Choroid plexus epithelial cell (primary cell): ENCODE data around the gene ZC3H12C.

Experiments
- DNase-seq: peaks from one replicate; pipeline ENCODE4 v3.0.0-alpha.2; 2010; ENCODE audit warnings: low read depth
- H3K4me3 ChIP-seq: 2 replicates; pipeline ENCODE4 v1.5.1; 2011; ENCODE audit warnings: low read depth, mild to moderate bottlenecking, control low read depth, low read length, moderate library complexity
- CTCF ChIP-seq: conservative IDR thresholded peaks from 2 replicates; pipeline ENCODE4 v1.5.1; 2011; ENCODE audit warnings: low read depth, mild to moderate bottlenecking, control low read depth, inconsistent platforms, low read length, moderate library complexity

ZC3H12C gene

DNA sequence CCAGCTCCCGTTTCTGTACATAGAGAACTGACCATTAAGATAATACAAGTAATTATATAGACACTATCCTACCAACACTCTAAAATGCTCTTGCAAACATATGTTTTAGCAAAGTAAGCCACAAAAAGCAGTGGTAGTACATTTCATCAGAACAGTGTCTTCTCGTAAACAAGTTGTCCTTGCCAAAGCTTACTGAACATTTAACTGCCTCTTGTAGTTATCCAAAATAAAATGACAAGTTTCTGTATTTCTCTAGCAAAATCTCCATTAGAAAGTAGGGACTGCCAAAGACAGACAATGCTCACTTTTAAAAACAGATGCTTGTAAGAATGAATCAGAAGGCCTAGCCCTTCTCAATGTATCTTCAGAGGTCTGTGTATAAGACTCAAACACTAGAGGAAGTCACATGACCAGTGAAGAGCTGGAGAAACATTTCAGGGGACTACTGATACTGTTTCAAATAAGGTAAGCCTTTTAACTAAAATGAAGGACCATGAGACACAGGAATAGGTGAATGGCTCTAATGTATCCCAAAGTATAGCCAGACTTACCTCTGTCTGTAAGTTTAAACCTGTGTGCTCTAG, 7.8 kb upstream of the ZC3H12C start:
- H3K4me3 ChIP-seq, result no peak overlapping the region
- DNase-seq, result peak; percentile 68
- no peak for TF ChIP-seq CTCF

- peak; percentile 91 for DNase-seq
- no peak for TF ChIP-seq CTCF
- H3K4me3 ChIP-seq, result no peak overlapping the region
Measured at GRCh38 chr11:110086892-110087309, 6.3 kb upstream of the ZC3H12C start.

GRCh38 chr11:110087812-110088534, 5.2 kb upstream of the ZC3H12C start:
- TF ChIP-seq CTCF, result no peak
- peak overlapping the region; percentile 31 for H3K4me3 ChIP-seq
- peak; percentile 89 for DNase-seq

DNA sequence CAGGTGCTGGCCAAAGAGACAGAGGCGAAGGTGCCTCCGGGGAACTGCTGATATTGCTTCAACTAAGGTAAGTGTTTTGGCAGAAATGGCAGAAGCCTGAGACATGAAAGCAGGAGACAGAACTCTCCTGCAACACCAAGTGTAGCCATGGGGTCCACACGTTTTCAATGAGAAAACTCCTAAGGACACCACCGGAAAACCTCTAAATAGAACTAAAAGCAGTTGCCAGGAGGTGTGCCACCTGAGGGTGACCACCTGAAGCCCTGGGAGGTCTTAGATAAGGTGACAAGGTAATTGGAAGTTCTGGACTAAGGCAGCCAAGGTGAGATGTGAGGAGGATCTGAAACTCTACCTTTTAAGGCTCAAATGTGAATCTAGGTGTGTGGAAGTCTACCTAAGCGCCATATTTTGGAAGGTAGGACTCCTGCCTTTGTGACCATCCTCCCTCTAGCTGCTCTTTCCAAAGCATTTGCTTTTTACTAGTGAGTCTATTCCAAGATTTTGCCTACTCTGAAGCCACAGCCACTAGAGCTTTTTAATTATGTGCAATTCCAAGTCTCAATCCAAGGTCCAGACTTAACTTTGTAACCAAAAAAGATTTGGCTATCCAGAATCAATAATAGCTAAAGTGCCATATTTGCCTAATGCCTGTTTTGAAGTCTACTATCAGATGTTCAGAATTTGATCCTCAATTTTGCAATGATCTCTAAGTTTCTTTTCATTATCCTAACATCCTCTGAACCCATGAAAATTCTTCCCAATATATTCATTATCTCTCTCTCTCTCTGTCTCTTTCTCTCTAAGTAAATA, 4.5 kb upstream of the ZC3H12C start:
- TF ChIP-seq CTCF, result no peak
- no peak for DNase-seq
- H3K4me3 ChIP-seq, result peak overlapping the region; percentile 31

- no peak for TF ChIP-seq CTCF
Measured at GRCh38 chr11:110089617-110090282, 3.4 kb upstream of the ZC3H12C start.

DNA sequence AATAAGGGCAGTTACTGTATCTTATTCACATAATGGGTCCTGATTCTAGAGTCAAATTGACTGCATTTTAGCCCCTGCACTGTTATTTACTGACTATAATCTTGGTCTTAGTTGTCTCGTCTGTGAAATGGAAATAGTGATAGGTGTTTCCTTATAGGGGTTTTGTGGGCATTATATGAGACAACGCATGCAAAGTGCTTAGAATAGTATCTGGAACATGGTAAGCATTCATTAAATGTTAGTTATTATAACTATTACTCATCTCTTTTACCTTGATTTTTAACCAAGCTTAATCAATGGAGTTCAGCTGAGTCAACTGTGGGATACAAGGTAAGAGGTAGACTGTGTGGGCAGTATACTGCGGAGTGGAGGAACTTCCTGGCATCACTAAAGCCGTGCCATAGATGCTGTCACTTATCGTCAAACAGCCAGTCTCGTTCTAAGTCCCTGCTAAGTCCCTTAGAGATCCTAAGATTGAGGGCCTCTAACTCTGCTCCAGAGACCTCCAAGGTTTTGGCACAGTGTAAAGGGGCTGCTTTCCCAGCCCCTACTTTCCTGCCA, 2.6 kb upstream of the ZC3H12C start:
- H3K4me3 ChIP-seq, result no peak overlapping the region
- no peak for TF ChIP-seq CTCF
- DNase-seq, result no peak

More at GRCh38 chr11:110089617-110090282, 3.4 kb upstream of the ZC3H12C start:
- DNase-seq, result no peak
- H3K4me3 ChIP-seq, result peak overlapping the region; percentile 2
